ENCODE measurements around the gene RTP3. TPM values are rescaled to one million over a fixed set of nuclear protein-coding genes. Genes with fewer than 3 reads are reported as not detected.

The RTP3 gene
- total and polyA plus RNA-seq, 2 experiments from 2014 or later, result not detected

DNA sequence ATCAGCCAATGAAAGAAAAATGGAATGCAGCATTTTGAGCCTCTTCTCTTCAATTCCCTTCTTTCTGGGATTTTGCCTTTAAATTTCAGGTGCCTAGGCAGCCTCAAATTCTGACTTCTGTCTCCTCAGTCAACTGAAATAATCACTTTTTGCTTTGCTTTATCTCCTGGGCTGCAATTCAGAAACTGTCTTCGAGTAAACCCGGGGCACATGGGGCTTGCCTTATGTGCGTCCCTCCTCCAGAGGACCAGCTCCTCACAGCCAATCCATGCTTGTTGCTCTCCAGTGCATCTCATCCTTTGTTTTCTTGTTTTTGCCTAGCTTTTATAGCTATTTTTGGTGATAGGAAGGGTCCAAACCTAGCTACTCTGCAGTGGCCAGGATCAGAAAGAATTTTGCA, 8.8 kb downstream of the RTP3 start:
- no peaks in the 10 kb centered on the region for H4K20me1 ChIP-seq (ENCODE audit: insufficient read depth)
- no peak overlapping the region for H3K4me2 ChIP-seq (ENCODE audit: unreplicated experiment)
- no peaks in the 10 kb centered on the region for H3K79me2 ChIP-seq (ENCODE audit: insufficient read depth)
- H2AFZ ChIP-seq, result no peak overlapping the region
- in situ Hi-C loops (cut with MboI), result no loop called here
- H3K9me2 ChIP-seq (ENCODE audit: insufficient read depth), result no peaks in the 10 kb centered on the region
- H3K9ac ChIP-seq, result no peak overlapping the region
- no peaks in the 10 kb centered on the region for H3K9me3 ChIP-seq (ENCODE audit: low read depth)
- no peaks in the 10 kb centered on the region for H3K27me3 ChIP-seq (replicated peaks; ENCODE audit: insufficient read depth)
- no peaks in the 10 kb centered on the region for H3K36me3 ChIP-seq (ENCODE audit: low read depth)
- H3K27ac ChIP-seq, result no peak overlapping the region
- DNase-seq, result no peak
- WGBS, 2 experiments (ENCODE audit: low coverage in 1 of 2, low lambda C conversion rate in 2 of 2, missing lambda C conversion rate in 2 of 2), result 63 to 72% methylated on average over 3 of the region's 3 CpGs
- H3F3A ChIP-seq (ENCODE audit: insufficient read depth), result no peaks in the 10 kb centered on the region
- no peak for TF ChIP-seq EZH2 (IDR thresholded peaks at IDR 0.05; ENCODE audit: insufficient read depth, poor library complexity, severe bottlenecking)
- TF ChIP-seq EZH2phosphoT487 (IDR thresholded peaks at IDR 0.05; ENCODE audit: insufficient read depth, low read depth), result no peak
- no peak overlapping the region for H3K4me3 ChIP-seq
- H3K4me1 ChIP-seq (ENCODE audit: insufficient read depth), result no peaks in the 10 kb centered on the region; the same call in 1 of the 2 replicates

DNA sequence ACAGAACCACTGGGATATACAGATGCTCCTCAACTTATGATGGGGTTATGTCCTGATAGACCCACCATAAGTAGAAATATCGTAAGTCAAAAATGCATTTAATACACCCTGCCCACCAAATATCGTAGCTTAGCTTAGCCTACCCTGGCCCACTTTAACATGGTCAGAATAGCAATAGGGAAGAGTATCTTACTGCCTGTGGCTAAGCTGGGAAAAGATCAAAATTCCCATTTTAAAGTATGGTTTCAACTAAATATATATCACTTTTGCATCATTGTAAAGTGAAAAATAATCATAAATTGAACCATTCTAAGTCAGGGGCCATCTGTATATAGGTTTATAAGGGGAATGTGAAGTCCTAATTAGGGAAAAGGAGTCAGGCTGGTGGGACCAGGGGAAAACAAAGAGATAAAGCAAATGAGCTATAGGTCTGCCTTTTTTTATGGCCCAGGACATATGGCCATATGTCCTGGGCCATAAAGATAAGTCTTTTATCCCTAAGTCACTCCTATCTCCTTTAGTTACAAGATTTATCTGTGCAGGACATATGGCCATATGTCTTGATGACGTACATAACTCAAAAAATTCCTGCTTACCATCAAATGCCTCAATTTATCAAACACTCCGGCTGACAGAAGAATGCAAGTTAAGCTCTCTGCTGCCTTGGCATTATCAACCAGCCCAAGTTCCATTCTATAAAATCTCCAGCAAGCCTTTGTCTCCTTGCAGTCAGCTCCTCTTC, 11.2 kb downstream of the RTP3 start:
- Histone ChIP-seq H3K9ac (no peak overlapping the region), H3K79me2 (ENCODE audit: insufficient read depth) (no peaks in the 10 kb centered on the region), H3K36me3 (ENCODE audit: low read depth) (no peaks in the 10 kb centered on the region), H3K4me3 (no peak overlapping the region), H3K27me3 (replicated peaks; ENCODE audit: insufficient read depth) (no peaks in the 10 kb centered on the region), H3K9me3 (ENCODE audit: low read depth) (no peaks in the 10 kb centered on the region), H3K9me2 (ENCODE audit: insufficient read depth) (no peaks in the 10 kb centered on the region), H4K20me1 (ENCODE audit: insufficient read depth) (no peaks in the 10 kb centered on the region), H3K4me1 (ENCODE audit: insufficient read depth) (no peaks in the 10 kb centered on the region), H3F3A (ENCODE audit: insufficient read depth) (no peaks in the 10 kb centered on the region), H3K27ac (no peak overlapping the region), H3K4me2 (ENCODE audit: unreplicated experiment) (no peak overlapping the region), H2AFZ (no peak overlapping the region)
- in situ Hi-C loops (cut with MboI), result no loop called here
- no peak for TF ChIP-seq EZH2phosphoT487 (IDR thresholded peaks at IDR 0.05; ENCODE audit: insufficient read depth, low read depth)
- TF ChIP-seq EZH2 (IDR thresholded peaks at IDR 0.05; ENCODE audit: insufficient read depth, poor library complexity, severe bottlenecking), result no peak
- no peak for DNase-seq
- WGBS, 2 experiments (ENCODE audit: low coverage in 1 of 2, low lambda C conversion rate in 2 of 2, missing lambda C conversion rate in 2 of 2), result 93 to 94% methylated on average over 4 of the region's 4 CpGs

DNA sequence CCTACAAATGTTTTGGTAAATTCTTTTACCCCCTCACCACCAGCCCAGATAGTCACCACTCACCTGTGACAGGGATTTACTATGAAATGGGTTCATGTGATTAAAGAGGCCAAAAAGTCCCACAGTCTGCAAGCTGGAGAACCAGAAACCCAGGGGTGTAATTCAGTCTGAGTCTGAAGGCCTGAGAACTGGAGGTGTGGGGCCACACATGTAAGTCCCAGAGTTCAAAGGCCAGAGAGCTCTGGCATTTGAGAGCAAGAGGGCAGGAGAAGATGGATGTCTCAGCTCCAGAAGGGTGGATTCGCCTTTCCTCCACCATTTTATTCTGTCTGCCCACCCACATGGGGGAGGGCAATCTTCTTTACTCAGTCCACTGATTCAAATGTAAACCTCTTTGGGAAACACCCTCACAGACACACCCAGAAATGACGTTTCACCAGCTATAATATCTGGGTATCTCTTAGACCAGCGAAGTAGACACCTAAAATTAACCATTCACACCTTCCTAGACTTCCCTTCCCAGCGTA, 11.9 kb downstream of the RTP3 start:
- H3K27me3 ChIP-seq (replicated peaks; ENCODE audit: insufficient read depth), result no peaks in the 10 kb centered on the region
- H4K20me1 ChIP-seq (ENCODE audit: insufficient read depth), result no peaks in the 10 kb centered on the region
- H2AFZ ChIP-seq, result no peak overlapping the region
- no peaks in the 10 kb centered on the region for H3K36me3 ChIP-seq (ENCODE audit: low read depth)
- in situ Hi-C loops (cut with MboI), result no loop called here
- no peak overlapping the region for H3K4me2 ChIP-seq (ENCODE audit: unreplicated experiment)
- H3K9me3 ChIP-seq (ENCODE audit: low read depth), result no peaks in the 10 kb centered on the region
- TF ChIP-seq EZH2phosphoT487 (IDR thresholded peaks at IDR 0.05; ENCODE audit: insufficient read depth, low read depth) (no peak), EZH2 (IDR thresholded peaks at IDR 0.05; ENCODE audit: insufficient read depth, poor library complexity, severe bottlenecking) (no peak)
- no peaks in the 10 kb centered on the region for H3F3A ChIP-seq (ENCODE audit: insufficient read depth)
- WGBS, 2 experiments (ENCODE audit: low coverage in 1 of 2, low lambda C conversion rate in 2 of 2, missing lambda C conversion rate in 2 of 2), result 82 to 84% methylated on average over 4 of the region's 4 CpGs
- no peak overlapping the region for H3K27ac ChIP-seq
- no peak overlapping the region for H3K9ac ChIP-seq
- DNase-seq, result no peak
- no peaks in the 10 kb centered on the region for H3K9me2 ChIP-seq (ENCODE audit: insufficient read depth)
- no peaks in the 10 kb centered on the region for H3K79me2 ChIP-seq (ENCODE audit: insufficient read depth)
- H3K4me3 ChIP-seq, result no peak overlapping the region
- H3K4me1 ChIP-seq (ENCODE audit: insufficient read depth), result no peaks in the 10 kb centered on the region

DNA sequence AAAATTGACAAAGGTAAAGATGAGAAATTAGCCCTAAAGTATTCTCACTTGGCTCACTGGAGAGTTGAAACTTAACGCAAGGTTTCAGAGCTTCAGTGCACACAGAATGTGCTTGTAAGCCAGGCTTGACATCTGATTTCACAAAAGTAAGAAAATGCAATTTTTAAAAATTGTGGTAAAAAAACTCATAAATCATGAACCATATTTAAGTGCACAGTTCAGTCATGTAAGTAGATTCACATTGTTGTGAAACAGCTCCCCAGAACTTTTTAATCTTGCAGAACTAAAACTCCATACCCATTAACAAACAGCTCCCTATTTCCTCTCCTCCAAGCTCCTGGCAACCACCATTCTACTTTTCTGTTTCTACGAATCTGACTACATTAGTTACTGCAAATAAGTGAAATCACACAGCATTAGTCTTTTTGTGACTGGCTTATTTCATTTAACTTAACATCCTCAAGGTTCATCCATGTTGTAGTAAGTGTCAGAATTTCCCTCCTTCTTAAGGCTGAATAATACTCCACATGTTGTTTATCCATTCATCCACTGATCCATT, 14.5 kb downstream of the RTP3 start:
- TF ChIP-seq EZH2 (IDR thresholded peaks at IDR 0.05; ENCODE audit: insufficient read depth, poor library complexity, severe bottlenecking) (no peak), EZH2phosphoT487 (IDR thresholded peaks at IDR 0.05; ENCODE audit: insufficient read depth, low read depth) (no peak)
- no peak overlapping the region for H2AFZ ChIP-seq
- no peaks in the 10 kb centered on the region for H3K36me3 ChIP-seq (ENCODE audit: low read depth)
- no peak overlapping the region for H3K4me2 ChIP-seq (ENCODE audit: unreplicated experiment)
- in situ Hi-C loops (cut with MboI), result no loop called here
- H3F3A ChIP-seq (ENCODE audit: insufficient read depth), result peaks cover 9% of the 10 kb centered on the region
- no peaks in the 10 kb centered on the region for H4K20me1 ChIP-seq (ENCODE audit: insufficient read depth)
- DNase-seq, result no peak
- no peaks in the 10 kb centered on the region for H3K9me3 ChIP-seq (ENCODE audit: low read depth)
- peaks cover 16% of the 10 kb centered on the region for H3K4me1 ChIP-seq (ENCODE audit: insufficient read depth)
- H3K4me3 ChIP-seq, result no peak overlapping the region
- no peak overlapping the region for H3K27ac ChIP-seq
- no peaks in the 10 kb centered on the region for H3K9me2 ChIP-seq (ENCODE audit: insufficient read depth)
- H3K27me3 ChIP-seq (replicated peaks; ENCODE audit: insufficient read depth), result no peaks in the 10 kb centered on the region
- H3K9ac ChIP-seq, result no peak overlapping the region
- WGBS, 2 experiments (ENCODE audit: low coverage in 1 of 2, low lambda C conversion rate in 2 of 2, missing lambda C conversion rate in 2 of 2), result 77 to 80% methylated on average over 2 of the region's 2 CpGs
- H3K79me2 ChIP-seq (ENCODE audit: insufficient read depth), result no peaks in the 10 kb centered on the region

Measured in GM23248 (cell line).